ENCODE measurements around the gene THEMIS2.
A peak's percentile ranks its signal among the peaks of the same experiment; 100 is the strongest.
"Not testable (repeated sequence)": the region's sequence is repeated elsewhere in the genome, so short reads cannot be mapped to it uniquely, and the experiment has no call there.

Gene THEMIS2

GRCh38 chr1:27872059-27872801, at the start of gene THEMIS2:
Gene THEMIS2 (plus strand): TSS chr1:27872544. CDS start chr1:27872572, 28 bp downstream.
- DNase-seq: peak; percentile 77

GRCh38 chr1:27823784-27824183, 48.6 kb upstream of the THEMIS2 start:
- DNase-seq: no peak

DNA sequence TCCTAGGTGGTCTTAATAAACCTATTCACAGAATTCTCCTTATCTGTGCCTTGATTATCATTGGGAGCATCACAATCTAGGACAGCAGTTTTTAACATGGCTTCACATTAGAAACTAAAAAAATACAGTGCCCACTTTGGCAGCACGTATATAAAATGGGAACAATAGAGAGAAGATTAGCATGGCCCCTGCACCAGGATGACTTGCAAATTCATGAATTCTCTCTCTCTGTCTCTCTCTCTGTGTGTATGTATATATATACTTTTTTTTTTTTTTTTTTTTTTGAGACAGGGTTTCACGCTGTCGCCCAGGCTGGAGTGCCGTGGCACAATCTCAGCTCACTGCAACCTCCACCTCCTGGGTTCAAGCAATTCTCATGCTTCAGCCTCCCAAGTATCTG, 47.9 kb upstream of the THEMIS2 start:
- no peak for DNase-seq

- DNase-seq: not testable (repeated sequence)
Measured at GRCh38 chr1:27829339-27829960, 42.9 kb upstream of the THEMIS2 start.

- DNase-seq: peak; percentile 84
Measured at GRCh38 chr1:27830621-27831440, 41.5 kb upstream of the THEMIS2 start, which contains the start of gene PPP1R8. Gene PPP1R8 (plus strand): TSS chr1:27830782. CDS start chr1:27830836, 54 bp downstream.

GRCh38 chr1:27831568-27832410, 40.6 kb upstream of the THEMIS2 start:
- no peak for DNase-seq

DNA sequence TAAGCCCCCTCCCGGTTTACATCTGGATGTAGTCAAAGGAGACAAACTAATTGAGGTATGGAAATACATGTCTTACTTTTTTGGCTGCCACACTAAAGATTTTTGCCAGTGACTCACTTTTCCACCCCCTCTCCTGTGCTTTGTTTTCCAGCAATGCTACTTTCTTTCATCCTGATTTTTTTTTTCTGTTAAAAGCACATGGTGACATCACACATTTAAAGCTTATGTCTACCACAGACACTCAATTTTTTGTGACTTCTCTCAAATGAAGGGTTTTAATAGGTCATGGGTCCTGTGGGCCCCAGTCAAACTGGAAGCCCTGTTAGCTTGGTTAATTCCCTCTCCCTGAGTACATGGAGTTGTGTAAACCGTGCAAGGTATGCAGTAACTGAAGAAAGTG, 39.6 kb upstream of the THEMIS2 start:
- DNase-seq: no peak

DNA sequence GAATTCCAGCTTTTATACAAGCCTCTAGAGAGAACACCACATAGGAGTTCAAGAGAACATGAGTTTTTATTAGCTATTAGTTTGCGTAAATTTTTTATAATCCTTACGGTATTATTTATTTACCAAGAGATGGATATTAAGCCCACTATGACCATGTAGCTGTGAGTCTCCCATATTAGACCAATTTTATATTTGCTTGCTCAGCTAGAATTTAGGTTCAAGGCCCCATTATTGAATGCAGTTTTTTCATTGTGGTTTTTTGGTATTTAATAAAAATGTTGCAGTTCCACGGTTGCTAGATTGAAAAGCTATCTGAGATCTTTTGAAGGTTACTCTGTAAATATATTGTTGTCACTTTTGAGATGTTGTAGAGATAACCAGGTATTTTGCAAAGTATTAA, 38.9 kb upstream of the THEMIS2 start:
- no peak for DNase-seq

DNA sequence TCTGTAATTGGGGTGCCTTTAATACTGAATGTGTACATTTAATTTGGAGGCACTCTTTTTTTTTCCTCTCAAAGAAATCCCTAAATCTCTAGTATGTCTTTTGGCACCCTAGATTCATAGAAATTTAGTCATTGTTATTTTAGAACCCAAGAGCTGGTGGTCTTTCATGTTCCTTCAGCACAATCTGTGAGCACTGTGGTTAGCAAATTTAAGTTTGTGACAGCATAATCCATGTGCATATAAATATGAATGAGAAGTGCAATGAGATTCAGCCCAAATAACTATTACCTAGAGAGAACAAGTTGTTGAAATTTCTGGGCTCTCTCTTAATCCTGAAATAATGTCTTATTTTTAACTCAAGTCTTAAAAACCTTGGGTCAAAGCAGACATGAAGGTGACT, 37.3 kb upstream of the THEMIS2 start:
- DNase-seq: no peak

GRCh38 chr1:27835501-27835900, 36.8 kb upstream of the THEMIS2 start:
- DNase-seq: no peak

DNA sequence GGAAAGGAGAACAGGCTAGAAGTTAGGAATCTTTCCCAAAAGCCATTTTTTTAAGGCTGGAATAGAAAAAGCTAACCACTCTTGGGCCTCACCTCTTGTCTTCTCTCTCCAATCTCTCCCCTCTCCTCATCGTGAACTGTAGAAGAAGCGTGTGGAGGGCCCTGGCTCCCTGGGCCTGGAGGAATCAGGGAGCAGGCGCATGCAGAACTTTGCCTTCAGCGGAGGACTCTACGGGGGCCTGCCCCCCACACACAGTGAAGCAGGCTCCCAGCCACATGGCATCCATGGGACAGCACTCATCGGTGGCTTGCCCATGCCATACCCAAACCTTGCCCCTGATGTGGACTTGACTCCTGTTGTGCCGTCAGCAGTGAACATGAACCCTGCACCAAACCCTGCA, 22.4 kb upstream of the THEMIS2 start:
- no peak for DNase-seq

DNA sequence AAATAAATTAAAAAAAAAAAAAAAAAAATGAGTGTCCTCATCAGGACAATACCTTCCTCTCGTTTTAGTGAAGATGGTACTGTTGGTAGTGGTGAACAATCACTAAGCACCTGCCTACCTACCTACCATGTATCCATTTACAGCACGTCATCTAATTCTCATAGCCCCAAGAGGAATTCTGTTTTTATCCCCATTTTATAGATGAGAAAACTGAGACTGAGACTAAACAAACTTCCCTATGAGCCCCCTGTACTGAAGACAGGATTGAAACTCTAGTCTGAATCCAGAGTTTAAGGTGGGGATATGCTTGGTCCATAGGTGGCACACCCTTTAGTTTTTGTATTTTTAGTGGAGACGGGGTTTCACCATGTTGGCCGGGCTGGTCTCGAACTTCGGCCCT, 17.3 kb upstream of the THEMIS2 start:
- DNase-seq: no peak

GRCh38 chr1:27856561-27857343, 15.6 kb upstream of the THEMIS2 start:
- no peak for DNase-seq

DNA sequence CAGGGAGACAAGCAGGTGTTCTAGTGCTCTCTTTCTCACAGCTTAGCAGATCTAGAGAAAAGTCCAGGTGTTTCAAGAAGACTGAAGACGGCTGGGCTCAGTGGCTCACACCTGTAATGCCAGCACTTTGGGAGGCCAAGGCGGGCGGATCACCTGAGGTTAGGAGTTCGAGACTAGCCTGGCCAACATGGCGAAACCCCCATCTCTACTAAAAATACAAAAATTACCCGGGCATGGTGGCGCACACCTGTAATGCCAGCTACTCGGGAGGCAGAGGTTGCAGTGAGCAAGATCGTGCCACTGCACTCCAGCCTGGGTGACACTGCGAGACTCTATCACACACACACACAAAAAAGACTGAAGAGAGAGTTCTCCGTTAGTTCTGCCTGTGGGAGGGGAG, 14.8 kb upstream of the THEMIS2 start:
- DNase-seq: not testable (repeated sequence)

DNA sequence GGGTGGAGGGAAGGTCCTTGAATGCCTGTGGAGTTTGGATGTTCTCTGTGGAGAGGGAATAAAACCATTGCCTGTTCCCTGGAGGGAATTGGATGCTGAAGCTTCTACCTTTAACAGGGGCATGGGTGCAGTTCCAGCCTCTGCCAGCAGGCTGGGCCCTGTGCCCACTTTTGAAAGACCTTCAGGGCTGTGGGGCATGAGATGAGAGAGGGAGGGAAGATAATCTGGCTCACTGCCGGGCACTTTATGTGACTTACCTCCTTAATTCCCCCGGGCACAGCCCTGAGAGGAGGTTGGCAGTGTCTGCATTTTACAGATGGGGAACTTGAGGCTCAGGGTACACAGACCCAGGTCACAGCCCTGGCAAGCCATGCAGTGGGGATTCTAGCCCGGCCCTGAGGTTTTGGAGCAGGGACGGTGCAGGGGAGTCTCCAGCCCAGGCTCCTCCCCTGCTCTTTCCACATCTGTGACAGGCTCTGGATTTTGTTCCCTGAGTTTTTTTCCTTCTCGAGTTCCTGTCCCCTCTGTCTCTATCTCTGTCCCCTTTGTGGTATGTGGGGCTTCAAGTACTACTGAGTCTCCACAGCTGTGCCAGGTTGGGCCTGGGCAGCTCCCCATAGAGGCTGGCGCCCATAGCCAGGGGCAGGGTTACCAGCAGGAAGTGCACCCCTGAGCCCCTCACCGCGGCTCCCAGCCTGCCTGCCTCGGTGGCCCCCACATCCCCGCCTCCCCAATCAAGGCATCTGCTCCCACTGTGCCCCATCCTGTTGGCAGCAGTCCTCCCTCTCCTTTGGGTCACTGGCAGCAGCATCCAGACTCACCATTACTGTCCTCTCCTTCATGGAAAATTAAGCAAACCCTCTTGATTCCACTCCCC, 14.0 kb upstream of the THEMIS2 start:
- peak; percentile 85 for DNase-seq

GRCh38 chr1:27858949-27859576, 13.3 kb upstream of the THEMIS2 start:
- DNase-seq: no peak

- DNase-seq: no peak
Measured at GRCh38 chr1:27861436-27861835, 10.9 kb upstream of the THEMIS2 start.

DNA sequence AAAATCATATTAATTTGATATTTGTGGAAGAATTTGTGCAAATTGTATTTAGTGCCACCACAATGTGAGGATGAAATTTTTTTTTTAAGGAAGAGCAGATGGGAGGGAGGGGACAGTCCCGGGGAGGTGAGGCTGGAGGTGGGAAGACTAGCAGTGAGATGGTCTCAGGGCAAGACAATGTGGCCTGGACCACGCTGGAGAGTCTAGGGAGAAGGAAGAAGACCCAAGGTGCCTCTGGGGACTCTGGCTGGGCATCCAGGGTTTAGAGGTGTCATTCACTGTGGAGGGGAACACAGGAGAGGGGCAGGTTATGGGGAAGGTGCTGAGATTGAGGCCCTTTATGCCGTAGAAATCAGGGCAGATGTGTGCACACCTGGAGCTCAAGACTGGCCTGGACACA, 10.3 kb upstream of the THEMIS2 start:
- DNase-seq: no peak

DNA sequence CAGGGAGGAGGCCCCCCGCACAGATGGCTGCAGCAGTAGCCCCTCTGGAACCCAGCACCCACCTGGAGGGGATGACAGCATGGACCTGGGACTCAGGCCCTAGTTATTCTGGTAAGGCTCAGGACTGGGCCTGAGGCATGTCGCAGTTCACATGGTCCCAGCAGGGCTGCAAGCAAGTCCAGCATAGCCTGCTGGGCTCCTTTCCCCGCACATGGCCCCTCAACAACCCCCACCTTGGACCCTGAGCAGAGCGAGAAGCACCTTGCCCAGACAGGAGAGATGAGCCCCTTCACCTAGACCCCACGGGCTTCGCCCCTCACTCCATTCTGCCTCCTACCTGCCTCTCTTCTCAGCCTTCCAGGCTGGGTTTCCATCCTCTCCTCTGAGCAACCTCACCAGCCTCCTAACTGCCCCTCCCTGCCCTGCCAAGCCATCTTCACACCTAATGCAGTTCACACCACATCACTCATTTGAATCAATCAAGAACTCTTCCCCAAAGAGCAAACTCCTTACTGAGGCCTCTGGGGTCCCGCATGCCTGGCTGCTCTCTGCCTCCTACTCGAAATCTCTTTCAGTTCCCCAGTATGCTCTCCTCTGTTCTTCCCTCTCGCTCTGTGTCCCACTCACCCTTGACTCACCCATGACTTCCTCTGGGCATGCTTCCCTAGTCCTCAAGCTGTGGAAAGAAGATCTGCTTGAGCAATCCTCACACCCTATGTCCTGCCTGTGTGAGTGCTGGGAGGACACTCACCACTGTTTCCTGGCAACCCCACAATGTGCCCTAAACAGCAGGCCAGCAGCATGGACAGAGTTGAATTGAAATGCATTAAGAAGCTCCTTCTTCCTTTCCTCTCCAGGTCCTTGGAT, 9.4 kb upstream of the THEMIS2 start:
- DNase-seq: no peak
